Endometrial microvascular endothelial cells (primary cell): ENCODE measurements around the gene ATP5F1B. TPM values are rescaled to one million over a fixed set of nuclear protein-coding genes. Genes with fewer than 3 reads are reported as not detected.

Experiments
- in situ Hi-C: cut with HindIII; loops from 2 replicates; pipeline ENCODE4 v1.10.0; 2017; ENCODE audit warnings: low sequenced_read_pairs, low pct_unique_long_range_greater_than_20kb; ENCODE audit errors: inconsistent ontology term
- total RNA-seq: library from RNA; depleted of rRNA; stranded (reverse); fragments of >200 nt; gene quantifications from one replicate; pipeline ENCODE4 v1.2.3, GENCODE V29; 2015; ENCODE audit errors: inconsistent ontology term

ATP5F1B gene
- 703 TPM for total RNA-seq

DNA sequence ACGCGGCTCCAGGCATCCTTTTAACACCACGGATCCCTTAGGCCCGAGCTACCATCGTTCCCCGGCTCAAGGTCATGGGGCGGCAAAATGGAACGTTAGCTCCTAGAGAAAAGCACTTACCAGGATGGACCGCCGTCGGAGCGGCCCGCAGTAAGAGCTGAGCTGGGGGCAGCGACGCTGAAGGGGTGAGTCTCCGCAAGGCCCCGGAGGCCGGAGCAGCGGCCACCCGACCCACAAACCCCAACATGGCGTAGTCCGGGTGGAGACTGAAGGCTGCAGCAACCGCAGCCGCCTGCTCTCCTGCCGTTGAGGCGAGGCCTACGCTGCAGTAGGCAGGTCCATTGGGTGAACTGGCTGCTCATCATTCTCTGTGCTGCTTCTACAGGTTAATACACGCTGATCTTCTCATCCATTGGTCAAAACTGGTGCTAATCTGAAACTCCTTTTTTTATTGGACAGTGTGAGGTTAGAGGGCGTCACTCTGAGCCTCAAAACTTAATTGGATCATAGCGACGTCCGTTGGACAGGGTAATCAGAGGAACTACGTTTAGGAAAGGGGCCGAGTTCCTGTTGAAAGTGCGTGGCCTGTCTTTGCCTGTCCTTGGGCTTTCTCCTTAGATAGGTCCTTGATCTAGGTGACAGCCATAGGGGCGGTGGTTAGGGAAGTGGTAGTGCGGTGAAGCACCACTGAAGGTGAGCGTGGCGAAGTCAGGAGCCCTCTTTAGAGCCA lies at the start of gene ATP5F1B:
TSS of gene ATP5F1B (minus strand) at position 268 of the 730 bp plus-strand sequence. CDS start at position 247, 21 bp downstream.
- in situ Hi-C loops = no loop called here

DNA sequence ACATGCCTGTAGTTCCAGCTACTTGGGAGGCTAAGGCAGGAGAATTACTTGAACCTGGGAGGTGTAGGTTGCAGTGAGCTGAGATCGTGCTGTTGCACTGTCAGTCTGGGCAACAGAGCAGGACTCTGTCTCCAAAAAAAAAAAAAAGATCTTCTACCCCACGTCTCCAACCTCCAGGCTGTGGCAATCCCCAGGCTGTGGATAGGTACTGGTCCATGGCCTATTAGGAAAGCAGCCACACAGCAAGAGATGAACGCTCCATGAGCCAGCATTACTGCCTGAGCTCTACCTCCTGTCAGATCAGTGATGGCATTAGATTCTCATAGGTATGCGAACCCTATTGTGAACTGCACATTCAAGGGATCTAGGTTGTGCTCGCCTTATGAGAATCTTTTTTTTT lies 48.4 kb upstream of the ATP5F1B start:
- in situ Hi-C loops = no loop called here

DNA sequence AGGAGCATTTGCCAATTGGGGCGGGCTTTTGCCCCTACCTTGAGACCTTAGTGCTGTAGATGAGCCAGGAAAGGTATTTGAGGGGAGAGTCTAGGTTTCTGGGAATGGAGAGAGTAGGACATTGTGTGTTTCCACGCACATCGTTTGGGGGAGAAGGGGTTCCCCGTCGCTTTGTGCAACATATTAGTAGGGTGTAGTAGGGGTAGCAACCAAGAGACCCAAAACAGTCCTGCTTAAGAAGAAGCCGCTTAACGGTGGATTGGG lies 43.0 kb upstream of the ATP5F1B start:
- in situ Hi-C loops = no loop called here

DNA sequence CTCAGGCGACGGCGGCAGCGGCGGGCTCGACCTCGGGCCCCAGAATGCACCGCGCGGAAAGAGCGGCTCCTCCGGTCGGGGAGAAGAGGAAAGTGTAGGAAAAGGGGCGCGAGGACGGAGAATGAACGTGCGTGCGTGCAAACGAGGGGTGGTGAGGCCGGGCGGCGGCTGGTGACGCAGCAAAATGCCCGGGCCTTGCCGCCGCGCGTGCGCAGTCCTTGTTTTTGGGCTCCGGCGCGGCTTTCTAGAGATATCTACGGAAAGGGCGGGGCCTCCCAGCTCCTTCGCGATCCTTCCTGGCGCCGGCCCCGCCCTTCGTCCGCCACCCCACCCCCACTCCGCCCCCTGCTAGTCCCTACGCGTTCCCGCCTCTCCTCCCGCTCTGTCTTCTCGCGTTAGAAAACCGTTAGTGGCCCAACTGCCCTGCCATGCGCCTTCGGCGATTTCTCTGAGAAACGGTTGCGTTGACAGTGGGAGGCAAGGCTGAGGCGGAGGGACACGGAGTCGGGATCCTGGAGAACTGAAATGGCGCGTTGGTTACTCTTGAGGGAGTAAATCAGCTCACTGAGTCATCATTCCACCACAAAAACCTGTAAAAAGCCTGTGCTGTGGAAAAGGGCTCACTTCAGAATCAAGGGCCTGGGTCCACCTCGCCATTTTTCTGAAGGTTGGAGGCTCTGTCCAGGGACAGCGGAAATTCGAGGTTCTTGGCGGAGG lies 42.5 kb upstream of the ATP5F1B start, which contains the start of gene PTGES3:
TSS of gene PTGES3 (minus strand) at position 156 of the 717 bp plus-strand sequence. CDS start 285 bp downstream, outside the sequence.
- in situ Hi-C loops = no loop called here

DNA sequence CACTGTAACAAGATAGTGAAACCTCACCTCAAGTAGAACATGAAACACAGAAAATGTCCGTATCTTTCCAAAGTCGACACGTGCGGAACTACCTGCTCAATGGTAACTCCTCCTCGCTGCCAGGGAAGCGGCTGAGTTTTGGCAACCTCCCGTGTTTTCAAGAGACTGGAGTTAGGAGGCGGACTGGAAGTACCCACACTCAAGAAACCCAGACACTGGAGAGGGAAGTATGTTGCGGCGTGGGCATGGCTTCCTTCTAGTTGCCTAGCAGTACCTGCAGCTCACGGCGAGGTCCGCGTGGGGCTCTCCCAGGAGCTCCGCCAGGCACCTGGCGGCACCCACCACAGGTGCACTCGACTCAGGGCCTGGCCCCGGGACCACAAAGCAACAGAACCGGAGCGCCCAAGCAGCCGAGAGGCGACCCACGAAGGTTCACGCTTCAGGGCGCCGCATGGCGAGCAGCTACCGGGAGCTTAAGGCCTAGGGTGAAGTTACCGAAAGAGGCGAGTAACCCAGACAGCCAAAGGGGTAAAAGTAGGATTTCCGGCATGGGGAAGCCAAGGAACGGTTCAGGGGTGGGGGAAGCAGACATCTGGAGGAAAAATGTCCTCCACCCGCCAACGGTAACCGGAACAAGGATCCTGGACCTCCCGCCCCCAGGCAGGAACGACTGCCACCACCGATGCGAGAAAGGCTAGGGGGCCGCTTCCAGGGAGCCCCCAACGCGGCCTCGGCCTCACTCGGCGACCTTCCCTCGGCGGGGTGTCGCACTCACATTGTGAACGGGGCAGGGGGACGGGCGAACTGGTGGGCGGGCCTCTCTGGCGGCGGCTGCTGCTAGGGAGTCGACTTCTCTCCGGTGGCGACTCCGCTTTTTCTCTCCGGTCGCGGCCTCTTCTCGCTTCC lies 41.7 kb upstream of the ATP5F1B start:
- in situ Hi-C loops = no loop called here

DNA sequence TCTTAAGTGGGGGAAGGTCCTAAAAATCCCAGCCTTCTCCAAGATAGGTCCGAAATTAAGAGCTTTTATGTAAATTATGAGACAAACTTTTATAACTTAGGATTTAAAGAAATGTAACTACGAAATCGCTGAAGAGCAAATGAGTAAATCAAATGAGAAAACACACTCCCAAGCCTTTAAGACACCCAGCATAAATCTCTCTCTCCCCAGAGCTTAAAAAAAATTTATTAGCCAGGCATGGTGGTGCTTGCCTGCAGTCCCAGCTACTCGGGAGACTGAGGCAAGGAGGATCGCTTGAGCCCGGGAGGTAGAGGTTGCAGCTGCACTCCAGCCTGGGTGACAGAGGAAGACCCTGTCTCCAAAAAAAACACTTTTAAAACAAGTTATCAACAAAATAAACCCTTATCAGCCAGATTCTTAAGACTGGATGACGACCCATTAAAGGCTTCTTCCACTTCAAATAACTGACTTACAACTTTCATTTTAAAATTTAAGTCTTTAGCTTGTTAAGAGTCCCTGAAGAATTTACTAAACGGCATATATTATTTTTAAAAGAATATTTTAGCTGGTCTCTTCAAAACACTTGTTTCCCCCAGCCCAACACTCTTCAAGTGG lies 39.1 kb upstream of the ATP5F1B start:
- in situ Hi-C loops = no loop called here

DNA sequence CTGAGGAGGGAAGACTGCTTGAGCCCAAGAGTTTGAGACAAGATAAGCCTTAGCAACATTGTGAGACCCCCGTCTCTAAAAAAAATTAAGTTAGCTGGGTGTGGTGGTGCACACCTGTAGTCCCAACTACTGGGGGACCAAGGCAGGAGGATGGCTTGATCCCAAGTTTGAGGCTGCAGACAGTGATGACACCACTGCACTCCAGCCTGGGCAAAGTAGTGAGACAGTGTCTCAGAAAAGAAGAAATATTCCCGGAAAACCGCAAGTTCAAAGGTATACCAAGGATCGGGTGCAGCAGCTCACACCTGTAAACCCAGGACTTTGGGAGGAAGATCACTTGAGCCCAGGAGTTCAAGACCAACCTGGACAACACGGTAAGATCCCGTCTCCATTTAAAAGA lies 36.5 kb upstream of the ATP5F1B start:
- in situ Hi-C loops = no loop called here

DNA sequence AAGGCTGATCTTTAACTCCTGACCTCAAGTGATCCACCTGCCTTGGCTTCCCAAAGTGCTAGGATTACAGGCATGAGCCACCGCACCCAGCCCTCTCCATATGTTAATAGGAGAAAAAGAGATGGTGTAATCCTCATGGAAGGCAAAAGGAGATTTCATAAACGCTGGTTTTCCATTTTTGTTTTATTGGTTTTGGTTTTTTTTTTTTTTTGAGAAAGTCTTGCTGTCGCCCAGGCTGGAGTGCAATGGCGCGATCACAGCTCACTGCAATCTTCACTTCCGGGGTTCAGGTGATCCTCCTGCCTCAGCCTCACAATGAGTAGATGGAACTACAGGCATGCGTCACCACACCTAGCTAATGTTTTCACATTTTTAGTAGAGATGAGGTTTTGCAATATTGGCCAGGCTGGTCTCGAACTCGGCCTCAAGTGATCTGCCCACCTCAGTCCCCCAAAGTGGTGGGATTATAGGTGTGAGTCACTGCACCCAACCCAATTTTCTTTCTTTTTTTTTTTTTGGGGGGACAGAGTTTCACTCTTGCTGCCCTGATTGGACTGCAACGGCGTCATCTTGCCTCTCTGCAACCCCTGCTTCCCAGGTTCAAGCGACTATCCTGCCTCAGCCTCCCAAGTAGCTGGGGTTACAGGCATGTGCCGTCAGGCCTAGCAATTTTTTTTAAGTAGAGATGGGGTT lies 34.2 kb upstream of the ATP5F1B start:
- in situ Hi-C loops = no loop called here

DNA sequence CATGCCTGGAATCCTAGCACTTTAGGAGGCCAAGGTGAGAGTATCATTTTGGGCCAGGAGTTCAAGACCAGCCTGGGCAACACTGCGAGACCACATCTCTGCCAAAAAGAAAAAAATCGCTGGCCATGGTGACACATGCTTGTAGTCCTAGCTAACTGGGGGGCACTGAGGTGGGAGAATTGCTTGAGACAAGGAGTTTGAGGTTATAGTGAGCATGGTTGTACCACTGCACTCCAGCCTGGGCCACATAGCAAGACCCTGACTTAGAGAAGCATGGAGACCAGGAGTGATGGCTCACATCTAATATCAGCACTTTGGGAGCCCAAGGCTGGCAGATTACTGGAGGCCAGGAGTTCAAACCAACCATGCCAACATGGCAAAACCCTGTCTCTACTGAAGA lies 33.1 kb upstream of the ATP5F1B start:
- in situ Hi-C loops = no loop called here

DNA sequence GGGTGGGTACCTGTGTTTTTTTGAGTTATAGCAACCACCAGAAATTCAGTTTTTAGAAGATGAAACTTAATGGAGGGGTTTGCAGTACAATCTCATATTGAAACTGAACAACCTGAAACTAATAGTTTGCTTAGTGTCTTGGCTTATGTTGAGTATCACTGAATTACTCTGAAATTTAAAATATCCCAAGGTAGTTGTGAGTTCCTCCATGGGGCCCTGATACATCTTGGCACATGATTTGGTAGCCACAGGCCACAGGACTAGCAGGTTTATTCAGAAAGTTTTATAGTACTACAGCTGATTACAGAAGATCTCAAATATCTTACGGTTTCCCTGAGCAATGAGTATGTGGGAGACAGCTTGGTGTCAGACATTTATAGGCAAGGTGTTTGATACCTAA lies 31.9 kb upstream of the ATP5F1B start:
- in situ Hi-C loops = no loop called here

DNA sequence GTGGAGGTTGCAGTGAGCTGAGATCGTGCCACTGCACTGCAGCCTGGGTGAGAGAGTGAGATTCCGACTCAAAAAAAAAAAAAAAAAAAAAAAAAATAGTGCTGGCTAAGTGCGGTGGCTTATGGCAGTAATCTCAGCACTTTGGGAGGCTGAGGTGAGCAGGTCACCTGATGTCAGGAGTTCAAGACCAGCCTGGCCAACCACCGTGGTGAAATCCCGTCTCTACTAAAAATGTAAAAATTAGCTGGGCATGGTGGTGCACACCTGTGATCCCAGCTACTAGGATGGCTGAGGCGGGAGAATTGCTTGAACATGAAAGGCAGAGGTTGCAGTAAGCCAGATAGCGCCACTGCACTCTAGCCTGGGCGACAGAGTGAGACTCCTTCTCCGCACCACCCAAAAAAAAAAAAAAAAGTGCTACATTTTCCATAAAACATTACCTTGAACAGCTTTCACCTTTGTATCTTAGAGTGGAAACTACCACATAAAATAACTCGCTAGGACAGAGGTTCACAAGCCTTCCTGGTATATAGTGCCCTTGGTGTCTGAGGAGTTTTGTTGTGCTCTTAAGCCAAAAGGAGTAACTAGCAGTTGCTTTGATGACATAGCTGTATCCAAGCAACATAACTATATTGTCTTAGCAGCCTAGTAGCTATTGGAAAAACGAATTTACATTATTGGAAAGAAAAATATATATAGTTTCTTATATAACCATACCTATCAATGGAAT lies 31.2 kb upstream of the ATP5F1B start:
- in situ Hi-C loops = no loop called here

DNA sequence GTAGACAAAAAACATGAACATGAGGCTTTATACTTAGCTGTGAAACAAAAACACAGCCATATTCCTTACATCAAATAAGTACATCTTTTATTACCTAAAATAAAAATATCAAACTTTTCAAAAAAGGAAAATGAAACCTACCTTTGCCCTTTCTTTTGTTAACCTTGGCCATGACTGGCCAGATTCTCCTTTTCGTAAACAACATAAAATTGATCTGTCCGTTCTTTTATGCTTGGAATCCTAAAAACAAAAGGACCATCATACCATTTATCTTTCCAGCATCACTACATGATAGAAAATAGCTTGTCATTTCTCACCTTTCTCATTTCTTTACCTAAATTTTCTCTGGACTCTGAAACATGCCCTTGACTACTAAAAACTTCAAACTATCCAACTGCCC lies 25.8 kb upstream of the ATP5F1B start:
- in situ Hi-C loops = no loop called here

DNA sequence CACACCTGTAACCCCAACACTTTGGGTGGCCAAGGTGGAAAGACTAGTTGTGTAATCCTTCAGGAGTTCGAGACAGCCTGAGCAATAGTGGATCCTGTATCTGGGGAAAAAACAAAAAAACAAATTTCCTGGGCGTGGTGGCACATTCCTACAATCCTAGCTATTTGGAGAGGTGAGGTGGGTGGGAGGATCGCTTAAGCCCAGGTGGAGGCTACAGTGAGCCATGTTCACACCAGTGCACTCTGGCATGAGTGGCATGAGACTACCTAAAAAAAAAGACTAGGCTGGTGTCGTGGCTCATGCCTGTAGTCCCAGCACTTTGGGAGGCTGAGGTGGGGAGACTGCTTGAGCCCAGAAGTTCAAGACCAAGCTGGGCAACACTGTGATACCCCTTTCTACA lies 25.1 kb upstream of the ATP5F1B start:
- in situ Hi-C loops = no loop called here

DNA sequence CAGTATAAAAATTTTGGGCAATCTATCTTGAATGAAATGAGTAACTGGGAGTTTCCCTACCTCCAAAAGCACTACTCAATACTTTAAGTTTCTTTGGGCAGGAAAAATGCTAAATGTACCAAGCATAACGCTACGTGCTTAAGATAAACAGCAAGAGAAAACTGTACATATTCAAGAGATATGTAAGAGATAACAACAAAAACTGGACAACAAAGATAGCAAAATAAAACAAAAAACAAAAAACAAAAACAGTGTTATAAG lies 22.3 kb upstream of the ATP5F1B start:
- in situ Hi-C loops = no loop called here

DNA sequence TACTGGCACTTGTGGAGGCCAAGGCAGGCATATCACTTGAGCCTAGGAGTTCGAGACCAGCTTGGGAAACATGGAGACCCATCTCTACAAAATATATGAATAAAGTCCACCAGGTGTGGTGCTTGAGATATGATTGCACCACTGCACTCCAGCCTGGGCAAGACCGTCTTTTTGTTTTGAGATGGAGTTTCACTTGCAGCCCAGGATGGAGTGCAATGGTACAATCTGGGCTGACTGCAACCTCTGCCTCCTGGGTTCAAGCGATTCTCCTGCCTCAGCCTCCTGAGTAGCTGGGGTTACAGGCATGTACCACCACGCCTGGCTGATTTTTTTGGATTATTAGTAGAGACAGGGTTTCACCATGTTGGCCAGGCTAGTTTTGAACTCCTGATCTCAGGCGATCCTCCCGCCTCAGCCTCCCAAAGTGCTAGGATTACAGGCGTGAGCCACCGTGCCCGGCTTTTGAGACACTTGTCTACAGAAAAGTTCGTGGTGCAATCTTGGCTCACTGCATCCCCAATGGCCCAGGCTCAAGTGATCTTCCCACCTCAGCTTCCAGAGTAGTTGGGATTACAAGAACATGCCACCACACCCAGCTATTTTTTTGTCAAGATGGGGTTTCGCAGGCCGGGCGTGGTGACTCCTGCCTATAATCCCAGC lies 16.3 kb upstream of the ATP5F1B start:
- in situ Hi-C loops = no loop called here

DNA sequence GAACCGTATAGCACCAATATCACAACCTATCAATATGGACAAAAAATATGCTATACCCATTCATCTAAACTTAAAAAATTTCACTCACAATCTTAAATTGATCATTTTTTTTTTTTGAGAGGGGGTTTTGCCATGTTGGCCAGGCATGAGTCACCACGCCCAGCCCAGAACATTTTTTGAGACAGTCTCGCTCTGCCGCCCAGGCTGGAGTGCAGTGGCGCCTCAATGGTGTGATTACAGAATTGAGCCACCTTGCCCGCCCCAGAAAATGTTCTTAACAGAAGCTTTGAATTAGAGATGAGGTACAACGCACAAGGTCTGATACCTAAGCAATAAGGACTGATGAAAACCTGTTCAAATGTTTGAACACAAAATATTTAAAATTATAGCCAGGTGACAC lies 15.8 kb upstream of the ATP5F1B start:
- in situ Hi-C loops = no loop called here

DNA sequence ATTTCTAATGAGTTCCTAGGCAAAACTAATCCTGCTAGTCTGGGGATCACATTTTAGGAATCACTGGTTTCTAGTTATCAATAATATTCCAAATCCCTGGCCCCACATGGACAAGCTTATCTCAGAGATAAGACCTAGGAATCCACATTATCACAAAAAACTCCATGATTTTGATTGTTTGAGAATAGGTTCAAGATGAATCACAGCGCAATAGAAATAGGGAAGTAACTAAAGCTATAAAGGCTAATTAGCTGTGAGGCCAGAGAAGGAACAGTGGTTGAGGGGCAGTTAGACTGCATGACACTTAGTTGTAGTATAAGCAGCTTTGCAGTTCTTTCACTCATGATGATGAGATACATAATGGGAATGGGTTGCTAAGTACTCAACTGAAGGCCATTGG lies 13.1 kb upstream of the ATP5F1B start:
- in situ Hi-C loops = no loop called here
